Endothelial cell of umbilical vein (primary cell): ENCODE measurements around the gene IFNG-AS1.

Experiments used
- CTCF ChIP-seq, 2 donors: IDR thresholded peaks; 1 replicate in 1 of 2; 2 replicates in 1 of 2; pipeline ENCODE4 v1.5.1; 2011; ENCODE audit warnings: low read length in 2 of 2, mild to moderate bottlenecking in 2 of 2, moderate library complexity in 2 of 2, control low read depth in 1 of 2, inconsistent platforms in 1 of 2, low read depth in 1 of 2; ENCODE audit not compliant: insufficient read depth in 1 of 2; ENCODE audit errors: extremely low read depth in 1 of 2
- POLR2A ChIP-seq: IDR thresholded peaks from 2 replicates; pipeline ENCODE4 v1.6.1; 2012; ENCODE audit warnings: low read depth, mild to moderate bottlenecking, control low read depth, low read length
- POLR2AphosphoS5 ChIP-seq: IDR thresholded peaks from 2 replicates; pipeline ENCODE4 v1.6.1; 2012; ENCODE audit warnings: low read depth, mild to moderate bottlenecking, control low read depth, low read length, moderate library complexity; ENCODE audit not compliant: insufficient read depth

DNA sequence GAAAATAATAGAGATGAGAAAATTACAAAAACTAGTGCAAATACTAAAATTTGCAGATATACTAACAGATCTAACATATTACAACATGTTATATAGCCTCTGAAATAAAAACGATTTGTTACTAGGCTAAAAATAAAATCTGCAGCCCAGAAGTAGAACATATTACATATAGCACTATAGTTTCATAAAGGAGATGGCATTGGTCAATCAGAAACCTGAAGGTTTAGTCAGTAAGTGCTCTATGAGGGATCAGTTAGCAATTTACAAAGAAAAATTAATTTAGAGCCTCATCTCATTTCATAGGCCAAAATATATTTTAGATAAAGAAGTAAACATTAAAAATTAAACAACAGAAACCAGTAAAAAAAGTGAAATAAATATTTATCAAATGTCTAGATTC lies 41.0 kb downstream of the IFNG-AS1 start:
- no peak for TF ChIP-seq POLR2AphosphoS5
- no peak for TF ChIP-seq CTCF (IDR thresholded peaks at IDR 0.05; ENCODE audit: extremely low read depth in 1 of 2, insufficient read depth in 1 of 2, low read depth in 1 of 2, low read length in 2 of 2)
- no peak for TF ChIP-seq POLR2A
